ENCODE measurements around the gene PAPOLB.
A peak's percentile ranks its signal among the peaks of the same experiment; 100 is the strongest.

Gene PAPOLB

DNA sequence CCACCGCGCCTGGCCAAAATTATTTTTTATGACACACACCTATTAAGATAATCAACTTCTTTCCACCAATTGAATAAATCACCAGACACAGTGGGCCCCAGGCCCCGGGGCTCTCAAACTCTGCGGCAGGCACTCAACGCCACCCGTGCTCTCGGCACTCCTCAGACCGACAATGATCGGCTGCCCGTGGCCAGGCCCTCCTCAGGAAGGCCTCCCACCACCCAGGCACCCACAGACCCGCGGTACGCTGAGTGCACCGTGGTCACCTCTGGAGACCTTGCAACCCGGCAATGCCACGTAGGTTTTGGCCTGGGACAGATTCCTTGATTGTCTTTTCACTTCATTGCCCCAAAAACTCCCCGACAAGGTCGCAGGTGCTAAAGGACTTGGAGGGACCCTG is 14.8 kb upstream of the PAPOLB start:
- no peak for DNase-seq

- no peak for DNase-seq
These were observed 13.6 kb upstream of the PAPOLB start for GRCh38 chr7:4875391-4875790.

DNA sequence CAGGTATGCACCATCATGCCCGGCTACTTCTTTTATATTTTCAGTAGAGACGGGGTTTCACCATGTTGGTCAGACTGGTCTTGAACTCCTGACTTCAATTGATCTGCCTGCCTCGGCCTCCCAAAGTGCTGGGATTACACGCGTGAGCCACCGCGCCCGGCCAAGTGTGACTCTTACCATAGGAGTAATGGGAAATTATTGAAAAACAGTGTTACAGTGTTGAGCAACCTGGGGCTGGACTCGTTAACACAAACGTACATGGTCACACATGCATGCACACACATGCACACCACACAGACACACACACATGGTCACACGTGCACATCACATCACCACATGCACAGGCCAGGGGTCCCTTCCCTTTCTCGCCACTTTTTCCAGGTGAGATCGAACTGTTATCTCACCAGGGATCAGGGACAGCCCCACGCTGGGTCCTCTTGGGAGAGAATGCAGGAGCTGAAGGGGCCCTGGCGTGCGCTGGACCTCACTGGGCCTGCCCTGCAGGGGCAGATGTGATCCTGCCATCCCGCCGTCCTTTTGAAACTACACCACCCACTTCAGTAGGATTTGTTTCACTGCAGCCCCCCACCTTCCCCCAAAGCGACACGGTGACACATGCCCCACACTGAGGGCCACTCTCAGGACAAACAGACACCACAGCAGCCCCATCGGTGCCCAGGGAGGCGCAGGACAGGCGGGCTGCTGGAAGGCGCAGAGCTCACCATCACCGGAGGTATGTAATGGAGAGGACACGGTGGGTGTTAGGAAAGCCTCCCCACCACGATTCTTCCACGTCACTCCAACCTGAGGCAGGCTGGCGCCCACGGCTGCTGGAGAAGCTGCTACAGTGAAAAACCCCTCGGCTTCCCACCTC is 11.5 kb upstream of the PAPOLB start:
- DNase-seq, result no peak

GRCh38 chr7:4871930-4872675 is 10.3 kb upstream of the PAPOLB start:
- DNase-seq, result no peak

DNA sequence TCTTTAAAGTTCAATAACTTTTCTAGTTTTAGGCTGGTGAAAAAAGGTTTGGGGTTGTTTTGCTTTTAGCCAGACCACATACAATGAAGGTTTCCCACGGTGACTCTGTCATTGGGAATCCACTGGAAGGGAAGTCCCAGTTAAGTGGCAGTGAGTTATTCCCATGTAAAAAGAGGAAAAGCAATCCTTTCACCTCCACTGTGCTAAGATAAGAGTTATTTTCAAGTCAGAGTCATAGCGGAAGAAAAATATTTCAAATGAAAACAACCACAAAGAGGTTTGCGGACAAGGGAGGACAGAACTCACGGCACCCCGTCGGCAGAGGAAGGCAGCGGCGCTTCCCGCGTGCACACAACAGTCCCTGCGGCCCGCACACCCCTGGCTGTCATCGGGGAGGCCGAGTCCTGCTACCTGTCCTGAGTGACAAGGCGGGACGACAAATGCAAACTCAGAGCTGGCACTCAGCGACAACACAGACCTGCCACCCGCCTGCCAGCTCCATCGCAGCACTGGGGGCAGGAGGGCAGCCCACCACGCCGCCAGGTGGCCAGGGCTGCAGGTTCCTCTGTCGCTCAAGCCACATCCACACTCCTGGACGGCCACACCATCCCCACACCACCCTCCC is 9.3 kb upstream of the PAPOLB start:
- DNase-seq, result no peak

- no peak for DNase-seq
These were observed 6.7 kb upstream of the PAPOLB start for GRCh38 chr7:4868493-4868892.

GRCh38 chr7:4866528-4867496 is 5.0 kb upstream of the PAPOLB start:
- no peak for DNase-seq

DNA sequence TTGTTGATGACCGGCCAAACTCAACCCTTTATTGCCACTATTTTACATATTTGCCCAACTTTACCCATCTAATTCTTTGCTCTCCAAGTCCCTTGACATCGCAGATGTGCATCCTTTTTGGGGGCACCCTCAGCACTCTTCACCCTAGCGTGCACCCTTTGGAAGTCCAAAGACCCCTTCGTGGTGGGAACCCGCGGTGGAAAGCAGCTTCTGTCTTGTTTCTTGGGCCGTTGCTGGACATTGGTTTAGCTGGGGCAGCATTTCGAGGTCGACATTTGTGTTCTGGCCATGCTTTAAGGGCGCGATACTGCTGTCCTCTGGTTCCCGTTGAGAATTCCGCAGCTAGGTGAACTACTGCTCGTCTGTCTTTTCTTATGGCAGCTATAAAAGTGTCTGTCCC is 326 bp upstream of the PAPOLB start:
- DNase-seq, result no peak

GRCh38 chr7:4861227-4861626 is 603 bp downstream of the PAPOLB start:
- no peak for DNase-seq

DNA sequence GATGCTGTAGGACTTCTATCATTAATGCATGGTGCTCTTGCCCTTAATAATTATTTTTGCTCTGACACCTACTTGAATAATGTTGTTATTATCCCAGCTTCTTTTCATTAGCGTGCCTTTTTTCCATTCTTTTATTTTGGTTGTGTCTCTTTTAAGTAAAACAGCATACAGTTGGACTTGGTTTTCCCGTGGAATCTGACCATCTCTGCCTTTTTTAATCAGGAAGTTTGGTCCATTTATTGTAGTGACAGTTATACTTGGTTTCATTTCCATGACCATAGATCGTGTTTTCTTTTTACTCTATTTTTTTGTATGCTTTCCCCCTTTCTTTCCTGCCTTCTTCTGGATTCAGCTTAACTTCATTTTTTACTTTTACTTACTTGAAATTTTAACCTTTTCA is 4.6 kb downstream of the PAPOLB start:
- no peak for DNase-seq

DNA sequence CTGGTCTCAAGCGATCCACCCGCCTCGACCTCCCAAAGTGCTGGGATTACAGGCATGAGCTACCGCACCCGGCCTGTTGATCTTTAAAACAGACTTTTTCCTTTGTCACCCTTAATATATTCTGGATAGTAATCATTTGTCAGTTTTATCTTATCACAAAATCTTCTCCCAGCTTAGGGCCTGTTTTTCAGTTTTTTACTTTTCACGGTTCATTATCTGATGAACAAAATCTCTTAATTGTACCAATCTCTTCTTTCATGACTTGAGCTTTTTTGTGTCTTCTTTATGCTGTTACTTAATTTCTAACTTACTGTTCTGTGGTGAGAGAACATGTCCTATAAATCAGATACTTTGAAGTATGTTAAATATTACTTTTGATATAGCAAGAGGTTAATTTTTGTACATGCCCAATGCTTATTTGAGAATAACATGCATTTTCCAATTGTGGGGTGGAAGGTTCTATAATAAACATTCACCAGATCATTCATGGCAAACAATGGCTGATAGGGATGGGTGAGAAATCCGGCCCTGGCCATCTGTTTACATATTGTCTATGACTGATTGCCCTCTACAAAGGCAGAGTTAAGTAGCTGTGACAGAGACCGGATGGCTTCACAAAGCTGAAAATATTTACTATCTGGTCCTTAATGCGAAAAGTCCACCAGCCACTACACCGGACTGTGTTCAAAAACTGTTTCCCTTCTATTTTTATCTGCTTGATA is 5.3 kb downstream of the PAPOLB start:
- no peak for DNase-seq

DNA sequence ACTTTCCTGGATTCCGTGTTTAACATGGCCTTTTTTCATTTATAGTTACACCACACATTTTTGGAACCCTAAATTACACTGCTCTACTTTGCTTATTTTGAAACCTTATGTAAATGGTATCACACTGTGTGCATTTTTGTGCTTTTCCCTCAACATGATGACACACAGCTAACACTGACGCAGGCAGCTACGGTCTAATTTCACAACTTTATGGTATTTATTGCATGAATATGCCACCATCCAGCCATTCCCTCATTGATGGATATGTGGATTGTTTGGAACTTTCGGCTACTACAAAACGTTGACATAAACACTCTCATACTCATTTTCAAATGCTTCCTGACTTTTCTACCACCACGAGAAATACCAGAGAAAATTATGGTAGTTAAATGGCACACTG is 6.9 kb downstream of the PAPOLB start:
- DNase-seq, result no peak

DNA sequence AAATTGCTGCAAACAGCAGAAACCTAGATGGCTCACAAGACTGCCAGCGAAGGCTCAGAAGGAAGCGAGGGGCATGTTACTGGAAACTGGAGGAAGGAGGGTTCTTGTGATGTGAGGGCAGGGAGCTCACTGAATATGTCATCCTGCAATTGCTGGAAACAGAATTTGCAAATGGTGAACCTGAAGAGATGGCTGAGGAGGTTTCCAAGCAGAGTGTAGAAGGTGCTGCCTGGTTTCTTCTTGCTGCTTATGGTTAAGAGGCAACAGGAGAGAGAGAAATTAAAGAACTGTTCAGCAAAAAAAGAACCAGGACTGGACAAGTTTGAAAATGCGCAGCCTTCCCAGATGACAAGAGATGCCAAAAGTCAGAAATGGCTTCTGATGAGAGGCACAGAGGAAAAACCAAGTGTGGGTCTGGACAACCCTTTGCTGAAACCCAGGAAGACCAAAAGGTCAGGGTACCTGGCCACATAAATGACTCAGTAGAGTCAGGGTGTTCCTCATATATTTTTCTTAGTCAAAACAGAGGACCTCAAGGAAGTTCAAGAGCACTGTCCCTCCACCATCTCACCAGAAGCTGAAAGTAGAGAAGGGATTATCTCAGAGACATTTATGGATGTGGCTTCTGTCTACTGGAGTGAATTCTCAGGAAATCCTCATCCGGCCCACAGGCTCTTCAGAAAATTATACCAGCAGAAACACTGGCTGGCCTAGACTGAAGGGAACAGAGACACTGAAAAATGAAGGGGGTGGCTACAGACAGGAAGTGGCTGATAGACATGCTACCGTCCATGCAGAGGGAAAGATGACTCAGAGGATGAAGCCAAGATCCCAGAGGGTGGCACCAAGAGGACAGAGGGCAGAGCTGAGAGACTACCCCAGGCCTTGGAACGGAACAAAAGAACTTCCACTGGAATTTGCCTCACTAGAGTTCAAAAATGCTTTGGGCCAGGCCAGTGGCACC is 10.1 kb downstream of the PAPOLB start:
- DNase-seq, result no peak

DNA sequence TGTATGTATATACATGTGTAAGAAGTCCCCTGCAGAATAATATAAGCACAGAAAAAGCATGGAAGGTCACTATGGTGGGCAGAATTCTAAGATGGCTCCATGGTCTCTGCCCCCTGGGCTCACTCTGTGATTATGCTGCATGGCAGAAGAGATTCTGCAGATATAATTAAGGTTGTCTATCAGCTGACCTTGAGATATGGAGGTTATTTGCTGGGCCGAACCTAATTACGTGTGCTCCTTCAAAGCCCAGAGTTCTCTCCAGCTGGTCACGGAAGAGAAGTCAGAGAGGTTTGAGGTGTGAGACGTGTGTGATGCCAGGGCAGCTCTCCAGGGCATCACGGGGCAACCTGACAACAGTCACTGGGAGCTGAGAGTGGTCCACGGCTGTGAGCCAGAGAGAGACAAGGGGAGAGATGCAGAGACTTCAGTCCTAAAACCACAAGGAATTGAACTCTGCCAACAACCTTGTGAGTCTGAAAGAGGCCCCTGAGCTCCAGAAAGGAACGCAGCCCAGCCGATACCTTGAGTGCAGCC is 11.5 kb downstream of the PAPOLB start:
- no peak for DNase-seq

DNA sequence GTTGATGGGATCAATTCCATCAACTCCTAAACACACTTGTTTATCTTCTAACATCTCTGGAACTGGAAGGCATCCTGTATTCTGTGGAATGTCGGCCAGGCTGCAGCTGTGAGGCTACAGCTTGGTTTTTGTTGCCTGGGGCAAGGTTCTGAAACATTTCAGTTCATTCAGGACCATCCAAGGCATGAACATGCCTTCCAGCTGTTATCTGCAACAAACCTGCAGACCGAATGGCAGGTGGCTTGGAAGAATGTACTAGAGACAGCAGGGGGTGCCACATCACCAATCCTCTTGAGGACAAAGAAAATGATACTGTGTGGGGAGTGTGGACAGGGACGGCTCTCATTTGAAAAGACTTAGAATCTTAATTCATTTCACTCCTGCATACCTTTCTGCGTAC is 12.4 kb downstream of the PAPOLB start:
- DNase-seq, result peak; percentile 2

DNA sequence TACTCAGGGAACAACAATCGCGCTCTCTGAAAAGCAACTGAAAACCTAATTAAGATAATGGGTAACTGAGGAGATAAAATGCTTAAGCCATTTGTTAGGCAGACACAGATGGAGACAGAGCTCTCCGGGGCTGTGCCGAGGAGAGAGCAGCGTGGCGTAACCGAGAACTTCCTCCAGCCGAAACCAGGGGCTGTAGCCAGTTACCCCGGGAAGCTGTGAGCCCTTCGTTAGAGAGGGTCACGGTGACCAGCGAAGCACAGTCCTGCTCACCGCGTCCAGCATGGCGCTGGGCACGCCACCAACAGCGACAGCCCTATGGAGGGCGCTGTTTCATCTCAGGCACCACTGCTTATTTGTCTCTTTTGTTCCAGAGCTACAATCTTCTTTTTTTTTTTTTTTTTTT is 16.1 kb downstream of the PAPOLB start:
- no peak for DNase-seq

DNA sequence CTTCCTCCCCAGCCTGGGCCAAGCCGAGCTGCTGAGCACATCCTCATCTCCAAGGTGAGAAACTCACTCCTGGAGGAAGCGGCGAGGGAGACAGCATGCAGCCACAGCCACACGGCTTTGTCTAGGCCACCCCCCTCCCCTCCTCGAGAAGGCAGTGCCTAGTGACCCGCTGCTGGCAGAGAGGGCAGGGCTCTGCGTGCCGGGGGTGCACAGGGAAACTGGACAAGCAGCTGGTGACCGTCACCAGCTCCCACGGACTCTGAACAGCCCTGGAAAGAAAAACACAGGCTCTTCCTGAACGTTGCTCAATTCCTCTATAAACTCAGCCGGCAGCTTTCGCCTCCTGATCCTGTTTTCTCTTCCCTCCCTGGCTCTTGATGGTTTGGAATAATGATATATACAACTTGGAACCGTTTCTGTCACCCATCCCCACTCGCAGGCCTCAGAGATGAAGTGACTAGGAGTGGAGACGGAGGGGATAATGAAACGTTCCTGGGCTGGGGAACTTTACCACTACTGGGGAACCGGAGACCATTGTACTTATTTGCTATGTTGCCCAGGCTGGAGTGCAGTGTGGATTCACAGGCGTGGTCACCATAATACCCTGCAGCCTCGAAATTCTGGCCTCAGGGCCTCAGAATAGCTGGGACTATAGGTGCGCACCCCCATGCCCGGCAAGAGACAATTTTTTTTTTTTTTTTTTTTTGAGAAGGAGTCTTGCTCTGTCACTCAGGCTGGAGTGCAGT is 19.3 kb downstream of the PAPOLB start:
- no peak for DNase-seq

DNA sequence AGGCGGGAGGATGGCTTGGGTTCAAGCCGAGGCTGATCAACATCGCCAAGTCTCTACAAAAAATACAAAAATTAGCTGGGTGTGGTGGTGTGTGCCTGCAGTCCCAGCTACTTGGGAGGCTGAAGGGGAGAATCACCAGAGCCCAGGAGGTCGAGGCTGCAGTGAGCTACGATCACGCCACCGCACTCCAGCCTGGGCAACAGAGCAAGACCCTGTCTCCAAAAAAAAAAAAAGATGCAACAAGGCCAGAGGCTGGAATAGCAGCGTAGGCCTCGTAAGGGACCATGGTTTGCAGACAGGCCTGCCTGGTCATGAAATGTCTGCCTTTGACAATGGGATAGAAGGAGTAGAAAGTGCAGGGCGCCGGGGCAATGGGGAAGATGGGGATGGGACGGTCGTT is 20.0 kb downstream of the PAPOLB start:
- DNase-seq, result no peak

- DNase-seq, result no peak
These were observed 20.6 kb downstream of the PAPOLB start for GRCh38 chr7:4841007-4841784.
